ENCODE measurements around the gene POU3F1.

POU3F1 gene

GRCh38 chr1:38028105-38028591 lies 18.4 kb downstream of the POU3F1 start:
- DNase-seq (ENCODE audit: low read depth in 1 of 2, low spot score in 1 of 2) = peak in 1 of 2 donors; percentile 54

- no peak for DNase-seq (ENCODE audit: low read depth in 1 of 2, low spot score in 1 of 2)
Measured at GRCh38 chr1:38027201-38028104, 19.1 kb downstream of the POU3F1 start.

- no peak for DNase-seq (ENCODE audit: low read depth in 1 of 2, low spot score in 1 of 2)
Measured at GRCh38 chr1:38026592-38027200, 19.9 kb downstream of the POU3F1 start.

- no peak for DNase-seq (ENCODE audit: low read depth in 1 of 2, low spot score in 1 of 2)
Measured at GRCh38 chr1:38025664-38026063, 20.9 kb downstream of the POU3F1 start.

GRCh38 chr1:38025233-38025632 lies 21.4 kb downstream of the POU3F1 start:
- DNase-seq (ENCODE audit: low read depth in 1 of 2, low spot score in 1 of 2) = no peak

GRCh38 chr1:38022810-38023209 lies 23.8 kb downstream of the POU3F1 start:
- no peak for DNase-seq (ENCODE audit: low read depth in 1 of 2, low spot score in 1 of 2)

- DNase-seq (ENCODE audit: low read depth in 1 of 2, low spot score in 1 of 2) = no peak
Measured at GRCh38 chr1:38021969-38022368, 24.6 kb downstream of the POU3F1 start.

GRCh38 chr1:38020396-38020795 lies 26.2 kb downstream of the POU3F1 start:
- no peak for DNase-seq (ENCODE audit: low read depth in 1 of 2, low spot score in 1 of 2)

- DNase-seq (ENCODE audit: low read depth in 1 of 2, low spot score in 1 of 2) = no peak
Measured at GRCh38 chr1:38018864-38019343, 27.7 kb downstream of the POU3F1 start.

- no peak for DNase-seq (ENCODE audit: low read depth in 1 of 2, low spot score in 1 of 2)
Measured at GRCh38 chr1:38015978-38016725, 30.4 kb downstream of the POU3F1 start.

- no peak for DNase-seq (ENCODE audit: low read depth in 1 of 2, low spot score in 1 of 2)
Measured at GRCh38 chr1:38014724-38015424, 31.7 kb downstream of the POU3F1 start.

- no peak for DNase-seq (ENCODE audit: low read depth in 1 of 2, low spot score in 1 of 2)
Measured at GRCh38 chr1:38014171-38014570, 32.4 kb downstream of the POU3F1 start.

- no peak for DNase-seq (ENCODE audit: low read depth in 1 of 2, low spot score in 1 of 2)
Measured at GRCh38 chr1:38013227-38013622, 33.4 kb downstream of the POU3F1 start.

- peak; percentile 71 to 76 for DNase-seq (ENCODE audit: low read depth in 1 of 2, low spot score in 1 of 2)
Measured at GRCh38 chr1:38012363-38013226, 34.0 kb downstream of the POU3F1 start, which contains the start of gene UTP11. Gene UTP11 (plus strand): TSS chr1:38012734. CDS start chr1:38012803, 69 bp downstream.

GRCh38 chr1:38009841-38010180 lies 36.8 kb downstream of the POU3F1 start:
- no peak for DNase-seq (ENCODE audit: low read depth in 1 of 2, low spot score in 1 of 2)

- no peak for DNase-seq (ENCODE audit: low read depth in 1 of 2, low spot score in 1 of 2)
Measured at GRCh38 chr1:38009088-38009840, 37.3 kb downstream of the POU3F1 start.

- no peak for DNase-seq (ENCODE audit: low read depth in 1 of 2, low spot score in 1 of 2)
Measured at GRCh38 chr1:38006008-38006828, 40.4 kb downstream of the POU3F1 start.

Measured in stimulated activated CD4-positive, alpha-beta T cell treated with anti-CD3 and anti-CD28 coated beads, Interleukin-15, amount 100 ng/mL, for 1 hour (primary cell).